GM19023 (cell line): ENCODE results near the gene ANAPC4.

Source experiments
- ATAC-seq: cut with Tn5 transposase; IDR thresholded peaks from one replicate; pipeline ENCODE4 v1.9.1; 2021; ENCODE audit warnings: mild to moderate bottlenecking, moderate library complexity; ENCODE audit not compliant: unreplicated experiment

Gene ANAPC4

GRCh38 chr4:25377572-25378436, 741 bp downstream of the ANAPC4 start:
- peak; percentile 2 for ATAC-seq

GRCh38 chr4:25378437-25378743, 1.3 kb downstream of the ANAPC4 start:
- ATAC-seq = no peak

GRCh38 chr4:25379591-25379990, 2.5 kb downstream of the ANAPC4 start:
- ATAC-seq = no peak

- ATAC-seq = no peak
Observed at GRCh38 chr4:25383647-25384046, 6.6 kb downstream of the ANAPC4 start.

GRCh38 chr4:25386926-25387325, 9.9 kb downstream of the ANAPC4 start:
- ATAC-seq = no peak

GRCh38 chr4:25397305-25397704, 20.2 kb downstream of the ANAPC4 start:
- ATAC-seq = no peak

- ATAC-seq = no peak
Observed at GRCh38 chr4:25399510-25399909, 22.4 kb downstream of the ANAPC4 start.

- no peak for ATAC-seq
Observed at GRCh38 chr4:25401066-25401465, 24.0 kb downstream of the ANAPC4 start.

GRCh38 chr4:25402521-25402920, 25.5 kb downstream of the ANAPC4 start:
- ATAC-seq = no peak

GRCh38 chr4:25403699-25404098, 26.6 kb downstream of the ANAPC4 start:
- no peak for ATAC-seq

GRCh38 chr4:25405453-25405852, 28.4 kb downstream of the ANAPC4 start:
- no peak for ATAC-seq

- ATAC-seq = no peak
Observed at GRCh38 chr4:25406081-25406692, 29.1 kb downstream of the ANAPC4 start.

- no peak for ATAC-seq
Observed at GRCh38 chr4:25410820-25411529, 33.9 kb downstream of the ANAPC4 start.

GRCh38 chr4:25413261-25413660, 36.2 kb downstream of the ANAPC4 start:
- no peak for ATAC-seq

GRCh38 chr4:25417014-25417413, 40.0 kb downstream of the ANAPC4 start:
- ATAC-seq = no peak

GRCh38 chr4:25420931-25421330, 43.9 kb downstream of the ANAPC4 start:
- ATAC-seq = no peak

GRCh38 chr4:25421816-25422525, 44.9 kb downstream of the ANAPC4 start:
- peak; percentile 57 for ATAC-seq

- ATAC-seq = no peak
Observed at GRCh38 chr4:25423548-25423947, 46.5 kb downstream of the ANAPC4 start.

GRCh38 chr4:25424539-25425228, 47.6 kb downstream of the ANAPC4 start:
- no peak for ATAC-seq

- ATAC-seq = no peak
Observed at GRCh38 chr4:25425361-25425760, 48.3 kb downstream of the ANAPC4 start.

- no peak for ATAC-seq
Observed at GRCh38 chr4:25427871-25428270, 50.8 kb downstream of the ANAPC4 start.
